ENCODE results near the gene ADAMTS13. TPM values are rescaled to one million over a fixed set of nuclear protein-coding genes. Genes with fewer than 3 reads are reported as not detected.

The ADAMTS13 gene
- polyA plus RNA-seq, 1 experiment: 0.86 TPM

- Histone ChIP-seq H3K9me3 (ENCODE audit: control insufficient read depth, insufficient read depth, low read length) (peaks cover 14% of the 10 kb centered on the region), H3K27me3 (ENCODE audit: control insufficient read depth, insufficient read depth, low read length) (peaks cover 54% of the 10 kb centered on the region), H3K27ac (ENCODE audit: low read depth, low read length) (no peak overlapping the region), H3K4me3 (ENCODE audit: low read depth, low read length) (no peak overlapping the region)
- ChIA-PET POLR2A (no interaction called here), CTCF (interaction anchor here (0.7 kb wide), 1 partner anchor 13 kb away, joined by 3 read pairs; no protein-coding TSS in a partner anchor)
- DNase-seq (ENCODE audit: low read depth, low spot score): no peak
- peak; percentile 10; the same call in 1 of the 2 replicates for TF ChIP-seq CTCF (IDR thresholded peaks at IDR 0.05; ENCODE audit: low read depth, low read length)
Measured at GRCh38 chr9:133499132-133499891, 77.1 kb downstream of the ADAMTS13 start.

- H3K4me3 ChIP-seq (ENCODE audit: low read depth, low read length): no peak overlapping the region
- CTCF ChIA-PET: interaction anchor here (0.7 kb wide), 1 partner anchor 13 kb away, joined by 3 read pairs; no protein-coding TSS in a partner anchor
- POLR2A ChIA-PET: no interaction called here
- peaks cover 14% of the 10 kb centered on the region for H3K9me3 ChIP-seq (ENCODE audit: control insufficient read depth, insufficient read depth, low read length)
- H3K27me3 ChIP-seq (ENCODE audit: control insufficient read depth, insufficient read depth, low read length): peaks cover 50% of the 10 kb centered on the region
- no peak overlapping the region for H3K27ac ChIP-seq (ENCODE audit: low read depth, low read length)
- DNase-seq (ENCODE audit: low read depth, low spot score): no peak
- TF ChIP-seq CTCF (IDR thresholded peaks at IDR 0.05; ENCODE audit: low read depth, low read length): no peak
Measured at GRCh38 chr9:133499892-133500270, 77.7 kb downstream of the ADAMTS13 start.

GRCh38 chr9:133502112-133502511, 79.9 kb downstream of the ADAMTS13 start:
- TF ChIP-seq CTCF (IDR thresholded peaks at IDR 0.05; ENCODE audit: low read depth, low read length): no peak
- peaks cover 36% of the 10 kb centered on the region for H3K27me3 ChIP-seq (ENCODE audit: control insufficient read depth, insufficient read depth, low read length)
- no peak for DNase-seq (ENCODE audit: low read depth, low spot score)
- peaks cover 11% of the 10 kb centered on the region for H3K9me3 ChIP-seq (ENCODE audit: control insufficient read depth, insufficient read depth, low read length)
- ChIA-PET CTCF (no interaction called here), POLR2A (no interaction called here)
- no peak overlapping the region for H3K4me3 ChIP-seq (ENCODE audit: low read depth, low read length)
- H3K27ac ChIP-seq (ENCODE audit: low read depth, low read length): no peak overlapping the region

GRCh38 chr9:133505186-133505830, 83.1 kb downstream of the ADAMTS13 start:
- H3K27me3 ChIP-seq (ENCODE audit: control insufficient read depth, insufficient read depth, low read length): peaks cover 16% of the 10 kb centered on the region
- H3K27ac ChIP-seq (ENCODE audit: low read depth, low read length): no peak overlapping the region
- no peak for TF ChIP-seq CTCF (IDR thresholded peaks at IDR 0.05; ENCODE audit: low read depth, low read length)
- DNase-seq (ENCODE audit: low read depth, low spot score): no peak
- CTCF ChIA-PET: no interaction called here
- no peak overlapping the region for H3K4me3 ChIP-seq (ENCODE audit: low read depth, low read length)
- H3K9me3 ChIP-seq (ENCODE audit: control insufficient read depth, insufficient read depth, low read length): peaks cover 8% of the 10 kb centered on the region
- POLR2A ChIA-PET: interaction anchor here (0.6 kb wide), 1 partner anchor 47 kb away, joined by 6 read pairs; no protein-coding TSS in a partner anchor
